GM12872 (cell line): ENCODE results near the gene BSND.

Experiments used
- CTCF ChIP-seq: IDR thresholded peaks from 3 replicates; pipeline ENCODE4 v1.5.1; 2011; ENCODE audit warnings: low read depth, mild to moderate bottlenecking, low read length, moderate library complexity; ENCODE audit not compliant: insufficient read depth

BSND gene

GRCh38 chr1:54998677-54999076 lies at the start of gene BSND:
TSS of gene BSND (plus strand) at chr1:54998933. CDS start at chr1:54999187, 254 bp downstream.
- TF ChIP-seq CTCF: no peak

- TF ChIP-seq CTCF: no peak
These were observed 49.7 kb upstream of the BSND start for GRCh38 chr1:54949053-54949452.

GRCh38 chr1:54950006-54950368 lies 48.7 kb upstream of the BSND start:
- no peak for TF ChIP-seq CTCF

DNA sequence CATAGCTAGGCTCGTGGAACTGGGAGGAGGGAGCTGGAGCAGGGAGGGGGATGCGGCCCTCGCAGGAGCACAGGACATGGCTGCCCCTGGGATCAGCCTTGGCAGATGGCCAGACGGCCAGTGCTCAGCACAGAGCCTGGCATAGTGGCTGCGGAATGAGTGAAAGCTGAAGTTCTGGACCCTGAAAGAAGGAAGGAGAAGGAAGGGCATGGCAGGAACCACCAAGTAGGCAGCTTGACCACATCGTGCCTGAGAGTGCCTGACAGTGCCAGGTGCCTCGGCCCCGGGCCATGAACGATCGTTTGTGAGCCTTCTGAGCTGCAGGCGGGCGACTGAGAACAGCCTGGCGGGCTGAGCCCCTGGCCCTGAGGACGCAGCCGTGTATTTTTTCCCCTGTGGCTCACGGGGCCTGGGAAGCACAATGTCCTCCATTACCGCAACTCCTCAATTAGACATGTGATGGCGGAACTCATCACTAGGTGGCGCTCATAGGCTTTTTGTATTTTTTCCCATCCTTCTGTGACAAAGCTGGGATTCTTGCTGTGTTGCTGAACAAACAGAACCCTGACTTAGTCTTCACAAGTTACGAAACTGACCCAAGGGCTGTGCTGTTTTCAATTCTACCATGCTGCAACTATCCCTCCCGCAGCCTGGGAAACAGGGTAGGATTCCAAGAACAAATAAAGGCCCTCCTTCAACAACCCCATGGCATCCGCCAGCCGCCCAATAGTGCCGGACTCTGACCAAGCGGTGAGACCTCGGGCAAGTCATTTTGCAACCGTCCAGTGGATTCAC lies 48.2 kb upstream of the BSND start:
- TF ChIP-seq CTCF: peak; percentile 74

GRCh38 chr1:54951810-54952226 lies 46.9 kb upstream of the BSND start:
- no peak for TF ChIP-seq CTCF

- no peak for TF ChIP-seq CTCF
These were observed 45.6 kb upstream of the BSND start for GRCh38 chr1:54952950-54953718.

GRCh38 chr1:54953846-54954245 lies 44.9 kb upstream of the BSND start:
- no peak for TF ChIP-seq CTCF
